NCI-H2227 (cell line): ENCODE measurements around the gene OR52A1.
"Not testable (repeated sequence)": the region's sequence is repeated elsewhere in the genome, so short reads cannot be mapped to it uniquely, and the experiment has no call there.

Experiments used
- DNase-seq: peaks from one replicate; lab custom pipeline; 2025; ENCODE audit not compliant: unreplicated experiment; lab: John Stamatoyannopoulos, UW

The OR52A1 gene

DNA sequence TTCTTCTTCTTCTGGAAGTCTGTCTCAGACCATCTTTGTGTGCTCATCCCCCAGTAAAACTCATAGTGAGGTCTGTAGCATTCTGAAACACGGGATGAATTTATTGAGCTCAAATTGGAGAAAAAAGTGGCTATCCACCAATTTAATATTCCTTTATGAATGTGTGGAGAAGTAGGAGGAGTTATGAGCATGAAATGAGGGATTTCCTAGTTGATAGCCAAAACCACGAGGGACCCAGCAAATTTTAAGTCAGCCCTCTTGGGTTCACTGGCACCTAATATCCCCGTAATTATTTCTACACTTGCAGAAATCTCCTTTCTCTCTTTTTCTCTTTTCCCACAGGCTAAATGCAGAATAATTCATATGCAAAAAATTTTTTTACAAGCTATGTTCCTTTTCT lies at the start of gene OR52A1:
TSS of gene OR52A1 (minus strand) at position 101 of the 400 bp plus-strand sequence. CDS start 2,388 bp downstream, outside the sequence.
- no peak for DNase-seq

DNA sequence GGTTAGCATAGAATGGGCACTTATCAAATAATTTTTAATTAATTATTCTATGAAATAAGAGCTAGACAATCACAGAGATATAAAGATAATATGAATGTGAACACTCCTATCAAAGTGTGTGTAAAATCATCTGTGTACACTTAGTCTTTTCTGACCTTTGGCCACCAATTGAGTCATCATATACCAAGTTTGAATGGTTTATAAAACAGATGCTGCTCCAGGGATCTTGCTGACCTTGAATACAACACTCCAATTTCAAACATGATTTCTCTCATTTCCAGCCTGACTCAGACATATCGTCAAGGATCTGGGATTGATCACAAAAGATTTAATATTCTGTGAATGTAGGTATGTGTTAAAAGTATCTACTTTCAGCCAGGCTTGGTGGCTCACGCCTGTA lies 48.8 kb upstream of the OR52A1 start:
- no peak for DNase-seq

DNA sequence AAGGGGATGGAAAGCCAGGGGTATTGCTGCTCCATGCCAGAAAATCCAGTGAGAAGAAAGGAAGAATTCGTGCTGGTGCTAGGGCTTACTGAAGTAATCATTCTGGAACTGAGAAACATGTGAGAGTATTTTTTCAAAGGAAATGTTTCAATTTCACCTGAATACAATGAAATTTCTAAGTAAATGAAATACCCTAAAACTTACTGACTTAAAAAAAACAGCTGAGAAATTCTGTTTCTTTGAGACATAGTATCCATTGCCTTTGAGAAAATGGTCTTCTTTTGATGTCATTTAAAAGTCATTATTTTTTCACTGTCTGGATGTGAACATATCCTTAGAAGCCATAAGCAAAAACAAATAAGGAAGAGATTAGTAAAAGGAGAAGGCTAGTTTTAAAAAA lies 46.0 kb upstream of the OR52A1 start, which contains the start of gene OR51V1:
TSS of gene OR51V1 (minus strand) at position 101 of the 400 bp plus-strand sequence. CDS start at position 101, 0 bp downstream.
- no peak for DNase-seq

DNA sequence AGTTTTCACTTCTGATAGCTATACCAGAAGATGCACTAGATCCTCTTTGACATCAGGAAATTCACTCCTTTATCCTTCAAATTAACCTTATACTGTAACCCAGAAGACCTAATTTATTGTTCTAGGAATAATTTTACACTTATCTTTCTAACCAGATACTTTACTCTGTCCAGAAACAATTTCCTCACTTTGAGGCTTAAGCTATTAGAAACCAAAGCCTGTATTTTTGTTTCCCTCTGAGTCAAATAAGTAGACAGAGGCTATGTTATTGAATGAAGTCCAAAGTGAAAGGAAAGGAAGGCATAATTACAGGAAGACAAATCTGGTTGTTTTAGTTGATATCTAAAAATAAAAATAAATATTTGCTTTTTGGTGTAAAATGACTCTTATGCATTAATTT lies 43.7 kb upstream of the OR52A1 start:
- DNase-seq: no peak

DNA sequence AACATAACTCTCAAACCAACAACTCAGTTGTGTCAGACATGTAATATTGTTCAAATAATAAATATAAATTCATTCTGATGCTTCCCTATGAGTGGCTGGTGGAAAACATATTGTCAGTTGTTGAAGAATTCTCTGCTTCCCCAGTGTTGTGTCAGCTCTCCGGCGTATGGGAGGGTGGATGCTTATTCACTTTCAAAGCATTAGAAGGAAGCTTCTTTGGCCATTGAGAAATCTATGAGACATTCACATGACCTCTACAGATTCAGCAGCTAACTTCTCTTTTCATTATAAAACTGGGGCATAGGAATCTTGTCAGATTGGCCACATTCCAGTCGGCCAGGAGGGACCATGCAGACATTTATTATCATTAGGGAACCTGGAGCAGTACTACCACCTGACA lies 43.0 kb upstream of the OR52A1 start:
- no peak for DNase-seq

DNA sequence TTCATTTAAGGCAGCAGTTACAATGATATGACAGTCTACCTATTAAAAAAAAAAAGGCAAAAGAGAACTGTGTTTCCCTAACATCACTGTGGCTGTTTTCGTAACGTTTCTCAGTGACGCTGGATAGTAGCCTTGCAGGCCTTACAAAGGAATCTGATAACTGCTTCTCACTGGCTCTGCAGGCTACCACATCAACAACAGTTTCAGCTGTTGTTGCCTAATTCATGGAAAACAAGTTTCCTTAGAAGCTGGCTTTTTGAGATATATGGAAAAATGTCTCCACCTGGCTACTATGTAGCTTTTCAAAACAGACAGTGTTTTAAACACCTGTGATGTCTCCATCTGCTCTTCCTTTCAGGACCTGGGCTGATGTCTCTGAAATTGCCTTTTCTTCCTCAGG lies 42.2 kb upstream of the OR52A1 start:
- no peak for DNase-seq

DNA sequence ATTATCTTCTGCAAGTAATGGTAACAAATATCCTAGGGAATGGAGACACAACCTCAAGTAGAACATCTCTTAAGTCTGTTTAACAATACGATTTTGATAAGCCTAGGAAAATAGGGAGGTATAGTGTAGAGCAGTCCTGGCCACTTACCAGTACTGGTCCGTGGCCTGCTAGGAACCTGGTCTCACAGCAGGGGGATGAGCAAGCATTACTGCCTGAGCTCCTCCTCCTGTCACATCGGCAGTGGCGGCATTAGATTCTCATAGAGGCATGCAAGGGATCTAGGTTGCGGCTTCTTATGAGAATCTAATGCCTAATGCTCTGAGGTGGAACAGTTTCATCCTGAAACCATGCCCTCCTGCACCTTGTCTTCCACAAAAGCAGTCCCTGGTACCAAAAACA lies 41.5 kb upstream of the OR52A1 start:
- no peak for DNase-seq

DNA sequence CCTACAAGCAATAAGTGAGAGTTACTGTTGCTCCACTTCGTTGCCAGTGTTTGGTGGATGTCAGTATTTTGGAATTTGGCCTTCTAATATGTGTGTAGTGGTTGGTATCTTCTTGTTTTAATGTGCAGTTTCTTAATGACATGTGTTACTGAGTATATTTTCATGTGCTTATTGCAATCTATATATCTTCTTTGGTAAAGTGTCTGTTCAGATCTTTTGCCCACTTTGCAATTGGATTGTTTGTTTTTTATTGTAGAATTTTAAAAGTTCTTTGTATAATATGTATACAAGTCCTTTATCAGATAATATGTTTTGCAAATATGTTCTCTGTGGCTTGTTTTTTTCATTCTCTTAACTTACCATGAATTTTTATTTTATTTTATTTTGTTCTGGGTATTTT lies 38.2 kb upstream of the OR52A1 start:
- no peak for DNase-seq

DNA sequence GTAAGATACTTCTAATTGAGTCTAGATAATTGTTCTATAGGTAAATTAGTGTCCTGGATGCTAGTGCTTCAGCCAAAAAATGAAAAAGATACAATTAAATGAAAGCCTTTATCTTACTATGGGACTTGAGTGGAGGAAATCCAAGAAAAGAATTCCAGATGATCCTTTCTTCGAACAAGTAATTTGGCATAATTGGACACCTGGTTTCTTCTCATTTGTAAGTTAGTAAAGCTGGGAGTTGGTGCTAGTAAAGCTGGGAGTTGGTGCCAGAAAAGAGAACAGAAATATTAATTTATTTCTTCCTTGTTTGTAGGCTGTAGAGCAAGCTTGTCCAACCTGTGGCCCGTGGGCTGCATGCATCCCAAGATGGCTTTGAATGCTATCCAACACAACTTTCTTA lies 33.6 kb upstream of the OR52A1 start:
- DNase-seq: no peak

DNA sequence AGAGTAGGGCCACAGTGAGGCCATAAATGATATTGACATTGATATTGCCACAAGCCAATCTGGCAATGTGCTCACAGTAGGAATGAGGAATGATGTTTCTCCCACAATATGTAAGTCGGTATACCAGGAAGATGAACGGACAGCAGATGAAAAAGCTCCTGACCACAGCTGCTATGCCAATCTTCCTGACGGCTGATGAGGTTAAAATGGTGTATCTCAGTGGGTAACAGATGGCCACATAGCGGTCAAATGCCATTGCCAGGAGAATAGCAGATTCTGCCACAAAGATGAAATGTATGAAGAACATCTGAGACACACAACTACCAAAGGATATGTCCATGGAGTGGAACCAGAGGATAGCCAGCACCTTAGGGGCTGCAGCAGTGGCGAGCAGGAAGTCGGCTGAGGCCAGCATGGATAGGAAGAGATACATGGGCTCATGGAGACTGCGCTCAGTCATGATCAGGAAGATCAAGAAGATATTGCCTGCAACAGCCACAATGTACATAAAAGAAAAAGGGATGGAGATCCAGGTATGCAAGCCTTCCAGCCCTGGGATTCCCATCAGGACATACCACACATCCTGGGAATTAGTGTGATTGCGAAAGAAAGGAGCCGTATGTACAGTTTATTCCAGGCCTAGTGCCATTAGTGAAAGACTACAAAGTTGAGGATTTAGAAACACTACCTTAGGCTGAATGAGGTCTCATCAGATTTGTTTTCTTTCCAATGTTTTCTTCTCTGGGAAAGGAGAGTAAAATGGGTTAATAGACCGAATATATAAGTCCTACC lies 23.7 kb upstream of the OR52A1 start:
- DNase-seq: no peak

DNA sequence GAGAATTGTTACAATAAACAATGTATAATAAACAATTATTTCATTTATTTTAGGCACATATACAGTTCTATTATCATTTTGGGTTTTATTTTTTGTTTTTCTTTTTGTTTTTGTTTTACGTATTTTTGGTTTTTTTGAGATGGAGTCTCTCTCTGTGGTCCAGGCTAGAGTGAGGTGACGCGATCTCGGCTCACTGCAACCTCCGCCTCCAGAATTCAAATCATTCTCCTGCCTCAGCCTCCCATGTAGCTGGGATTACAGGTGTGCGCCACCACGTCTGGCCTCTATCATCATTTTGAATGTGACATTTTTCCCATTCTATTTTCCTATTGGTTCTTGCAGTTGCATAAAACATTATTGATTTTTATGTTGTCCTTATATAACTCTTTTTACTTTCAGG lies 20.4 kb upstream of the OR52A1 start:
- DNase-seq: no peak

DNA sequence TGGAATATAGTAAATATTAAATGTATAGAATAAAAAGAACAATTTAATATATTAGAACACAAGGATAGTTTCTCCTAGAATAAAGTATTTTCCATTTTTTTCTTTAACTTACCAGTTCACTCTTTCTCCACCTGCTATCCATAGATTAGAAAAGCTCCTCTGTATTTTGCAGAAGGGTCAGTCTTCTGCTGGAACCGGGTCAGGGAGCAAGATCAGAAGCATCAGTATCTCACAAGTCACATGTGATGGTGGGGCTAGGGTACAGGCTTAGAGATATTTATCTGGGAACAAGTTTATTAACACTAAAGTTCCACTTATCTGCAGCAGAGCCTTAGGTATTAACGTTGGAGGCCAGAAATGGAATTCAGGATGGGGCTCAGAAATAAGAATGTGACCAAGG lies 17.3 kb upstream of the OR52A1 start:
- no peak for DNase-seq

DNA sequence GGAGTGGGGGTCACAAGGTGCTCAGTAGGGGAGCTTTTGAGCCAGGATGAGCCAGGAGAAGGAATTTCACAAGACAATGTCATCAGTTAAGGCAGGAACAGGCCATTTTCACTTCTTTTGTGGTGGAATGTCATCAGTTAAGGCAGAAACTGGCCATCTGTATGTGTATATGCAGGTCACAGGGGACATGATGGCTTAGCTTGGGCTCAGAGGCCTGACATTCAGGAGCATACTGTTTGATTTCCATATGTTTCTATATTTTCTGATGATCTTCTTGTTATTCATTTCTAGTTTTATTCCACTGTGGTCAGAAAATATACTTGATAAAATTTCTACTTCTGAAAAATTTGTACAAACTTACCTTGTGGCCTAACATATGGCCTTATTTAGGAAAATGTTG lies 11.3 kb upstream of the OR52A1 start:
- DNase-seq: not testable (repeated sequence)

DNA sequence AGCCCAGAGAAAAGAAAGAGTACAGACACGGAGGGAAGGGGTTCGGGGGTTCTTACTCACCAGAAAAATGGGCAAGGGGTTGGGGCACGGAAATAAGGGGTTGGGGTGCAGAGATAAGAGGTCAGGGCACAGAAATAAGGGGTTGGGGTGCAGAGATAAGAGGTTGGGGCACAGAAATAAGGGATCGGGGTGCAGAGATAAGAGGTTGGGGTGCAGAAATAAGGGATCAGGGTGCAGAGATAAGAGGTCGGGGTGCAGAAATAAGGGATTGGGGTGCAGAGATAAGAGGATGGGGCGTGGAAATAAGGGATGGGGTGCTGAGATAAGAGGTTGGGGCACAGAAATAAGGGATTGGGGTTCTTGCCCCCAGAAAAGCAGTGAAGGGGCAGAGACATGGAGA lies 10.2 kb upstream of the OR52A1 start:
- DNase-seq: not testable (repeated sequence)

DNA sequence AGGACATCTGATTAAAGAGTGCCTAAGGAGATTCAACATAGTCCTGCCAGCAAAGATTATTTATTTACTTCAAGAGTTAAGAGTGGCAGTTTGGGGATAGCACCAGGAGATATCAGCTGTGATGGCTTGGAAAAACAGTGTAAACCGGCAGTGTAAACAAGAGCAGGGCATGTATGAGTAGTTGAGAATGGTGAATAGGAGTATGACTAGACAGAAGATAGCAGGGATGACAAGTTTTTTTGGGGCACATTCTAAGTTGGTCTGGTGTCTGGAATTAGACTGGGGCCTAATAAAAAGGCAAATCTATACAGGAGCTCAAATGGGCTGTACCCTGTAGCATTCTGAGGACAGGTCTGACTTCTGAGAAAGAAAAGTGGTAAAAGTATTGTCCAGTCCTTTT lies 6.5 kb upstream of the OR52A1 start:
- not testable (repeated sequence) for DNase-seq

DNA sequence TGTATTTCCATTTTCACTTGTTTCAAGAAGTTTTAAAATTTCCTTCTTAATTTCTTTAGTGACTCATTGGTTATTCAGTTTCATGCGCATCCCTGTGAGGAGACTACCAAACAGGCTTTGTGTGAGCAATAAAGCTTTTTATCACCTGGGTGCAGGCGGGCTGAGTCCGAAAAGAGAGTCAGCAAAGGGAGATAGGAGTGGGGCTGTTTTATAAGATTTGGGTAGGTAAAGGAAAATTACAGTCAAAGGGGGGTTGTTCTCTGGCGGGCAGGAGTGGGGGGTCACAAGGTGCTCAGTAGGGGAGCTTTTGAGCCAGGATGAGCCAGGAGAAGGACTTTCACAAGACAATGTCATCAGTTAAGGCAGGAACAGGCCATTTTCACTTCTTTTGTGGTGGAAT lies 5.7 kb upstream of the OR52A1 start:
- DNase-seq: not testable (repeated sequence)

DNA sequence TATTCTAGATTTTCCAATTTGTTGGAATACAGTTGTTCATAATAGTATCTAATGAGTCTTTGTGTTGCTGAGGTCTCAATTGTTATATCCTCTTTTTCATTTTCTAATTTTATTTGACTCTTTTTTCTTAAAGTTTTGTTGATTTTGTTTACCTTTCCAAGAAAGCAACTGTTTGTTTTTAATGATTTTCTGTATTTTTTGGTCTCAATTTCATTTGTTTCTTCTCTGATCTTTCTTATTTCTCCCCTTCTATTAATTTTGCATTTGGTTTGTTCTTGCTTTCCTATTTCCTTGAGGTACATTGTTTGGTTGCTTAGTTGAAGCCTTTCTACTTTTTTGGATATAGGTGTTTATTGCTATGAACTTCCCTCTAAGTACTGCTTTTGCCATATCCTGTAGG lies 5.2 kb upstream of the OR52A1 start:
- DNase-seq: no peak

DNA sequence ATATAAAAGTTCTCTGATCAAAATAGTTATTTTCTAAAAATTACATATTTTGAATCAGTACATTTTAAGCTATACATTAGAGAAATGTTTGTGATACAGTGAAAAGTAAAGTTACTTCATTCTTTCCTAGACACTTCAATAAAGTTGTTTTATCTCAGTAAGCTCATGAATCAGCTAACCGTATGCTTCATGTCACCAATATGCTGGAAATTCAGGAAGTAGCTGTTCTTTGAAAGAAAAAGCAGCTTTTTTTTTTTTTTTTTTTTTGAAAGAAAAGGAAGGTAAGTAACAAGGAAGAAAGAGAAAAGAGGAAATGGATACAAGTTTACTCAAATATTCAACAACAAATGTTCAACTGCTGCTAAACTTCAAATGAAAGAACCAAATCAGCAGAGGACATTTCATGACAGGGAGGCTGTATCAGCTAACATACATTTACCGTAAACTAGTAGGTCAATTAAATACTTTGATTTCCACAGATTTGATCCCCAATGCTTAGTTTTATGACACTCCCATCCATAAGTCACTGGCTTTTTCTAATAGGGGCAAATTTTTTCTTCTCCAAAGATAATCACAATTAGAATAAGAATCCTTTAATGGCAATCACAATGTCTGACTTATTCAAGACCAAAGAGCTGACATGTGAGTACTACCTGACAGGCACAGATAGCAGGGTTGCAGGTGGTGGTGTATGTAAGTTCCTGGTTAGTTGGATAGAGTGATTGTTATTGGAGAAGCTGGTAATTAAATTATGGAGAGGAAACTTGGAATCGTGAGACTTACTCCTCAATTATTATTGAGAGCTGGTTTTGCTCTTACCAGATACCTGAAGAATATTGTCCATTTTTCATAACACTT lies 754 bp downstream of the OR52A1 start:
- DNase-seq: no peak

DNA sequence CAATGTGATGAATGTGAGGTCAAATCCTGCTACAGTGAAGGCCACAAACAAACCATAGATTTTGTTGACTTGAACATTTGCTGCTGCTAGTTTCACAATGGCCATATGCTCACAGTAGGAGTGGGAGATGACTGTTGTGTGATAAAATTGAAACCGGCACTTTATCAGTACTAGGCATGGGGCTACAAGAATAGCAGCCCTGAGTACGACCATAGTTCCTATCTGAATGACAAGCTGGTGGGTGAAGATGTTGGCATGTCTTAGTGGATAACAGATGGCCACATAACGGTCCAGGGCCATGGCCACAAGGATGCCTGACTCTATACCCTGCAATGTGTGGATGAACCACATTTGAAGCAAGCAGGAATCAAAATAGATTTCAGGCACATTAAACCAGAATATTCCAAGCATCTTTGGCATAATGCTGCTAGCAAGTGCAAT lies 2.8 kb downstream of the OR52A1 start:
- DNase-seq: no peak

DNA sequence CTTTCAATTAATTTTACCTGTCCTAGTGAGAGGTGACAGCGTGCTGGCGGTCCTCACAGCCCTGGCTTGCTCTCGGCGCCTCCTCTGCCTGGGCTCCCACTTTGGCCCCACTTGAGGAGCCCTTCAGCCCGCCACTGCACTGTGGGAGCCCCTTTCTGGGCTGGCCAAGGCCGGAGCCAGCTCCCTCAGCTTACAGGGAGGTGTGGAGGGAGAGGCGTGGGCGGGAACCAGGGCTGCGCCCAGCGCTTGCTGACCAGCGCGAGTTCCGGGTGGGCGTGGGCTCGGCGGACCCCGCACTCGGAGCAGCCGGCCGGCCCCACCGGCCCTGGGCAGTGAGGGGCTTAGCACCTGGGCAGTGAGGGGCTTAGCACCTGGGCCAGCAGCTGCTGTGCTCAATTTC lies 10.4 kb downstream of the OR52A1 start:
- not testable (repeated sequence) for DNase-seq

DNA sequence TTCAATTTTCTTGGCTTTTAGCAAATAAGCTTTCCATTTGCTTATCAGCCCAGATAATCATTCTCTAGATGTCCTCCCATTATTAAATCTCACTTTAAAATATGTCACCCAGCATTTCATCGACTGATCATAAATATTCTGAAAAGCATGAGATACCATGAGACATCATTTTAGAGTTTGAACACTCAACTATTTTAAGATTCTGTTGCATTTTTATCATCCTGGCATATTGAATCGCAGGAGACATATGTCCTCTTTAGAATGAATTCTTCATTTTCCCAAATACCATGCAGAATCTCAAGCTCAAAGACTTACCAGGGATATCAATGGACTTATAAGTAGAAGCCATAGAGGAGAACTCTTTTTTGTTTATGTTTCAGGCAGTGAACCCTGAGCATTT lies 16.6 kb downstream of the OR52A1 start, which contains the start of gene OR52A5:
TSS of gene OR52A5 (minus strand) at position 361 of the 400 bp plus-strand sequence. CDS start 5,714 bp downstream, outside the sequence.
- DNase-seq: no peak

DNA sequence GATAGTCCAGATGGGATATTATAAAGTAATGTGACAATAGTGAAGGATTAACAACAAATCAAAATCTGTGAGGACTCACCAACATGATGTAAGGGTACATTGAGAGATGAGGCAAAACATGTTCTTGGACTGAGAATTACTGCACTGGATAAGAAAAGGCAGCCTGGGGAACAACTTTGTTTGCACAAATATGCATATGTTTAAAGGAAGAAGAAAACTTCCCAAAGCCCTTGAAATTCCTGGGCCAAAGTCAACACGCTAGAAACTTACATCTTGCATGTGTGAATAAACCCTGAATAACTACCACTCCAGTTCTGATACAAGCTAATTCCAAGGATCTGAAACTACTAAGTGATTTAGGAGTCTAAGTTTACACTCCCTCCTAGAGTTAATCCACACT lies 17.5 kb downstream of the OR52A1 start:
- DNase-seq: no peak
